ENCODE results near the gene DTX3.
"Not testable (repeated sequence)": the region's sequence is repeated elsewhere in the genome, so short reads cannot be mapped to it uniquely, and the experiment has no call there.

The DTX3 gene

DNA sequence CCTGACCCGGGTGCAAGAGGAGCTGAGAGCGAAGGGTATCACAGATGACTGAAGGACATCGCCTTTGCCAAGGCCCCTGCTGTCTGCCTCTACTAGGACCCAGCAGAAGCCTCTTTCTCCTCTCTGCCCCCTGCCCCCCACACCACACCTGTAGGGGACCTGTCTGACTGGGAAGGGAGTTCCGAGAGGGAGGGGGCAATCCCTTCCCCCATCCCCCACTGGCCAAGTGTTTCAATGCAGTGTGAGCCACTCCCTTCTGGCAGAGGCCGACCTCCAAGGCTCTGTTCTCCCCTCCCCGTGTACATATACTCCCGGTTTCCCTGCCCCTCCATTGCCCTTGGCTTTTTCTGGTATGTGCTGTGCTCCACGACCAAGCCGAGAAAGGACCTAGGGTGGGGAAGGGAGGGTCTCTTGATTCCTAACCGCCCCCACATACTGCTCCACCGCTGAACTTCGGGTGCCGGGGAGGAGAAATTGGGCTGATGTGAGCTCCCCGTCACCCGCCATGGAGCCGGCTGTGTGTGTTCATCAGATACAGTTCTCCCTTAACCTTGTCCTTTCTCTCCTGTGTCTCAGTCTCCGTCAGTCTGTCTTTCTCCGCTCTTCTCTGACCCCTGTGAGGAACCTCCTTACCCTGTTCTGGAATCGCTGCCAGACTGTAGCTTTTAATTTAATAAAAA, 4.6 kb downstream of the DTX3 start:
- DNase-seq: no peak

DNA sequence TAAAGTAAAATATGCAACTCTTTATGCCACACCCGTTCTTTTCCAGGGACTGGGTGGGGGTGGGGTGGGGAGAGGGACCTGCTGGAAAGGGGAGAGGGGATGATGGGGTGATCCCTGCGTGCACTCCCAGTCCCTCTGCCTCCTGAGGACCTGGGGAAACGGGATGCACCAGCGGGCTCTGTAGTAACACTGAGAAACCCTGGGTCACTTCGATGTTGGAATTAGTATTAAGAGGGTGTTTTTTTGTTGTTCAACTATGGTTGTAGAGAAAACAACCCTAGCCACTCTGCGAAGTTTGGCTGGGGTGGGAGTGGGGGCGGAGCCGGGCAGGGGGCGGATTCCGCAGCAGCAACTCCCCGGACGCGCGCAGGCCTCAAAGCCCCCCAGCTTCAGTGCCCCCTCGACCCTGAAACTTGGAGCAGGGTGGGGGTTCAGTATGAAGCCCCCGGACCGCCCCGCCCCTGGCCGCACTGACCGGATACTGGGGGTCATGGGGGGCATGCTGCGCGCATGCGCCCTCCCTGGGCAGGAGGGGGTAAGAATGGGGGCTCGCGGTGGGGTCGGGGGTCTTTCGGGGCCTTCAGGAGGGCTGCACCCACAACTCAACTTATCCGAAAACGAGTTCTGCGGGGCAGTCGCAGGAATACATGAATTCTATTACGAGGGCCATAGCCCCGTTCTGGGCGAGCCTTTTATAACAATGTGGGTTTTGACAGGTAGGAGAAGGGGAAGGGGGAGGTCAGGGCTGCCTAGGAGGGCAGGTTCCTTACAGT, 5.3 kb downstream of the DTX3 start:
- DNase-seq: no peak

DNA sequence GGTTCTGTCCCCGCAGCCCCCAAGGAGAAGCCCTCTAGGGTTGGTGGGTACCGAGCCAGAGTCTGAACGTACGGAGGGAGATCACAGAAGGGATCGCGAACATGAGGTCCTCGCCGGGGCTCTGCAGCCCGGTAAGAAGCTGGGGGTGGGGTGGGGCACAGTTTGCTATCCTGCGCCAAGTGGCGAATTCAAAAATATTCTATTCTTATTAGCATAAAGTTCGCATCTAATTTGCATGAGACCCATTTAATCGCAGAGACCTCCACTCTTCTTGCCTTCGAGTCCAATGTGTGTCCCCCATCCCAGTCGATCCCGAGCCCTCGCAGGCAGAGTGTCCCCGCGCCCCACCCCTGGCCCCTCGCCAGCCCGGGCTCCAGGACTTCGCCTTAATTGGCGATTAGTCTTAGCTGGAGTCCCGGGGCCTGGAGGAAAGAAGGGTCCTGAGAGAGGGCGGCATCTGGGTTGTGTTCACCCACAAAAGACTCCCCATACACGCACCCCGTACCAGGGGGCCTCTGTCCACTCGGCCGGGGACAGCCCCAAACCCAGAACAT, 6.0 kb downstream of the DTX3 start:
- DNase-seq: no peak

DNA sequence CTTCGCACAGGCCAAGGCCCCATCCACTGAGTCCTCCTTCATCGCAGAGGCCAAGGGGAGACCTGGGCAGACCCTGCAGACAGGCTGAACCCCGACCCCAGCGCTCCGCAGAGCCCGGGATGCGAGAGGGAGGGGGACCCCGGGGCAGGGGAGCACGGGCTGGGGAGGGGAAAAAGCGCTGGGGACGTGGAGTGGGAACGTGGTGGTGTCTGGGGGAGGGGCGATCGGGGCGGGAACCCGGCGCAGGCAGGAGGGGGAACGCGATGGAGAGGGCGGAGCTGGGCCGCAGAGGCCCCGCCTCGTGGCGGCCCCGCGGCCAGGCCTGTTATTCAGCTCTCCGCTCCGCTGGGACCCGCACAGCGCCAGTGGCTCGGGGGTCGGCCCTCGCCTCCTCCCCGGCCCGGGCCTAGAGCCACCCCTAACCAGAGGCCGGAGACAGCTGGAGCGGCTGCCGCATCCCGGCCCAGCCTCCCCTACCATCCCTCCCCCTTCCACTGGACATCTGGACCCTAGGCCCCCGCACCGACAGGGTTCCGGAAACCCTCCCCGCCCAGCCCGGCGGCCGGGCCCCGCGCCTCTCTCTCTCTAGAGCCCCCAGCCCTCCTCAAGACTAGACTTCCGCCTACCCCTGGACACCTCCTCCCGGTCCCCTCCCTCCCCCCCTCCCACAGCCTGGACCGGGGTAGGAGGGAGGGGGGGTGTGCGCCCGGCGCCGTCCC, 6.6 kb downstream of the DTX3 start, which contains the start of gene ARHGEF25:
Gene ARHGEF25 (plus strand): TSS at position 328 of the 719 bp plus-strand sequence. CDS start 460 bp downstream, outside the sequence.
- no peak for DNase-seq

DNA sequence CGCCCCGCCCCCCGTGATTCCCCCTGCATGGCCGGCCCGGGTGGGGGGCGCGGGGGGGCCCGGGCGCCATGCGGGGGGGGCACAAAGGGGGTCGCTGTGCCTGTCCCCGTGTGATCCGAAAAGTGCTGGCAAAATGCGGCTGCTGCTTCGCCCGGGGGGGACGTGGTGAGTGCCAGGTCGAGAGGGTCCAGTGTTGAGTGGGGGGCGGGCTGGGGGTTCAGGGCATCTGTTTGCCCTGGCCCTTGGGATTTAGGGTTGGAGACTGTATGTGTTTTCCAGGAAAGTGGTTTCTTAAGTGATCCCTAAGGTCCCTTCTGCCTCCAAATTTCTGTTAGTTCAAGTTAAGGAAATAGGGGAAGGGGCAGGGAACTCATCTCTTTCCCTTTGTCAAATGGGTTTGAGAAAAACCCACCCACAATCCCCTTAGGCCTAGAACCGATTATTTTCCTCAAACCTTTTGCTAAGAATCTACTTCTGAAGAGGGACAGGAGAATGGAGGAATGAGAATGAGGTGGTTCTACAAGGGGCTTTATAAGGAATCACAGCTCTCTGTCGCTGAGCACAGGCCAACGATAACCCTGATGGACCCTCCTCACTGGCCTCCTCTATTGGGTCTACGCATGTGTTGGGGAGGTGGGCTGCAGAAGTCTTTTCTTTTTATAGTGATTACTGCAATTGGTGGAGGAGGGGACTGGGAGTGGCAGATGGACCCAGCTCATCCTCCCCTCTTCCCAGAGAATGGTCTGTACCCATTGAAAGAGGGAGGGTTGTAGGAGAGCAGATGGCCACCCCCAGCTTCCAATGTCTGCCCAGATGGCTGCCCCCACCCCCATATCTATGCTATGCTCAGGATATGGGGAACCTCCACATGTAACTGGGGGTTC, 7.4 kb downstream of the DTX3 start:
- no peak for DNase-seq

DNA sequence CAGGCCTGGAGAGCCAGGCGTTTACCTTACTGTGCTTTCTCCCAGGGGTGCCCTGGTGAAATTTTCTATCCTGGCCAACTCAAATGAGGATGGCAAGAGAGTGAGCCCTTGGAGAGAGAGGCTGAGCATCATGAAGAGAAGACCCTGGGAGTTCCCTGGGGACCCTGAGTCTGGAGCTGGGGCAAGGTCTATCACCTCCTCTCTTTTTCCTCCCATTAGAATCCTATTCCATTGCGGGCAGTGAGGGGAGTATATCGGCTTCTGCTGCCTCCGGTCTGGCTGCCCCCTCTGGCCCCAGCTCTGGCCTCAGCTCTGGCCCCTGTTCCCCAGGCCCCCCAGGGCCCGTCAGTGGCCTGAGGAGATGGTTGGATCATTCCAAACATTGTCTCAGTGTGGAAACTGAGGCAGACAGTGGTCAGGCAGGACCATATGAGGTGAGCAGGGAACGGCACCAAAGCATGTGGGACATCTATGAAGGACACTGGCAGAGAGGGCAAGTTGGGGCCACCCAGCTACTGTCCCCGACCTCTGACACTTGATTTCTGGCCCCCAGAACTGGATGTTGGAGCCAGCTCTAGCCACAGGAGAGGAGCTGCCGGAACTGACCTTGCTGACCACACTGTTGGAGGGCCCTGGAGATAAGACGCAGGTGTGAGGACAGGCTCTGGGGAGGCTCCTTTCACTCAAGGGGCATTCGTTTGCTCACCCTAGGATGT, 8.2 kb downstream of the DTX3 start:
- no peak for DNase-seq

DNA sequence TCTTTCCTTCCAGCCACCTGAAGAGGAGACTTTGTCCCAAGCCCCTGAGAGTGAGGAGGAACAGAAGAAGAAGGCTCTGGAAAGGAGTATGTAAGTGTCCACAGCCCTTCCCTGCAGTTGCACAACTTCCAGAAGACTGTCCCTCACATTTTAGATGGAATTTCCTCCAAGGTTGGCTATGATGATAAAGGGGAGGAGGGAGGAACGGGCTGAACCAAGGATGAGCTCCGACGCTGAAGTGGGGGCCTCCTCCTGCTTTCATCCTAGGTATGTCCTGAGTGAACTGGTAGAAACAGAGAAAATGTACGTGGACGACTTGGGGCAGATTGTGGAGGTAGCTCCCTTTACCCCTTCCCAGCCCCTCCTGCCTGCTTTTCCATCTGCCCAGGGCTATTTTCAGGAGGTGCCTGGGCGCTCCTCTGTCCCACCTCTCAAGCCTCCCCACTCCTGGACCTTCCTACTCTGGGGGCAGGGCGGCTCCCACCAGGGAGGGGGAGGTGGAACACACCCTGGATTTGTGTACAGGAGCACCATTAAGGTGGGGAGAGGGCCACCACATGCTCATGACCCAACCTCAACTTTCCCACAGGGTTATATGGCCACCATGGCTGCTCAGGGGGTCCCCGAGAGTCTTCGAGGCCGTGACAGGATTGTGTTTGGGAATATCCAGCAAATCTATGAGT, 8.9 kb downstream of the DTX3 start:
- DNase-seq: no peak

DNA sequence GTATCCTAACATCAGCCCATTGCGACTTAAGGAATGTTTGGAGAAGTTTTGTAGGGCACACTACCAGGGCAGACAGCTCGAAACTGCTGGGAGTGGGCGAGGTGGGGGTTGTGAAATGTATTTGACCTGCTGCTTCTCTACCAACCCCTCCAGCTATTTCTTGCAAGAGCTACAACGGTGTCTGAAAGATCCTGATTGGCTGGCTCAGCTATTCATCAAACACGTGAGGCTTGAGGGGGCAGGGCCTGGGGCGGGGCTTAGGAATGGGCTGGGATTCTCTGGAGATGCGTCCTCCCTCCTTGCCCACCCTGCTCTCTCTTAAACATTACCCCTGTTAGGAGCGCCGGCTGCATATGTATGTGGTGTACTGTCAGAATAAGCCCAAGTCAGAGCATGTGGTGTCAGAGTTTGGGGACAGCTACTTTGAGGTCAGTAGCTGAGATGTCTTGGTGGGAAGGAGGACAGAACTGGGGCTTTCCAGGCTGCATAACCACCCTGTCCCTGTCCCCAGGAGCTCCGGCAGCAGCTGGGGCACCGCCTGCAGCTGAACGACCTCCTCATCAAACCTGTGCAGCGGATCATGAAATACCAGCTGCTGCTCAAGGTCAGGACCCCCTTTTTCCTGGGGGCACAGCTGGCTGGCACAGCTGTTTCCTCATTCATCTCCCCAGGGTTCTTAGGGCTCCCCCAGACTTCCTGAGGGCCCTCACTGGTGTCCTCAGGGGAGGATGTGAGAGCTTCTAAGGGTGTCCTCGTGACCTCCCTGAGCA, 9.7 kb downstream of the DTX3 start:
- no peak for DNase-seq

DNA sequence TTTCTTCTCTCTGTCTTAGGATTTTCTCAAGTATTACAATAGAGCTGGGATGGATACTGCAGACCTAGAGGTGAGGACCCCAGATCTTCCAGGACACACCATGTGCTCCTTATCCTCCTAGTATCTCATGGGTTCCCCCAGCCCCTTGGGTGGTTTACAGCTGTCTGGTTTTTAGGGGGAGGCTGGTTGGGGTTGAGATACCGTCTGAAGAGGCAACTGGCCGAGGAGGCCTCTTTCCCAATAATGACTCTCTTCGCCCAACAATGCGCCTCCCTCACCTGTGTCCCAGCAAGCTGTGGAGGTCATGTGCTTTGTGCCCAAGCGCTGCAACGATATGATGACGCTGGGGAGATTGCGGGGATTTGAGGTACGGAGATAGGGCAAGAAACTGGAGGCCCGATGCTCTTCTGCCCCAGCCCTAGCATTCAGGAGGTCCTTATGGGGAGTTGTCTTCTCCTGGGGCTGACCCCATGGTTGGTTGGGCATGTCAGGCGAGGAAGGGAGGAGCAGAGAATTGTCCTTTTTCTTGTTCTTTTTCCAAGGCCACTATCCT, 10.4 kb downstream of the DTX3 start:
- DNase-seq: no peak

DNA sequence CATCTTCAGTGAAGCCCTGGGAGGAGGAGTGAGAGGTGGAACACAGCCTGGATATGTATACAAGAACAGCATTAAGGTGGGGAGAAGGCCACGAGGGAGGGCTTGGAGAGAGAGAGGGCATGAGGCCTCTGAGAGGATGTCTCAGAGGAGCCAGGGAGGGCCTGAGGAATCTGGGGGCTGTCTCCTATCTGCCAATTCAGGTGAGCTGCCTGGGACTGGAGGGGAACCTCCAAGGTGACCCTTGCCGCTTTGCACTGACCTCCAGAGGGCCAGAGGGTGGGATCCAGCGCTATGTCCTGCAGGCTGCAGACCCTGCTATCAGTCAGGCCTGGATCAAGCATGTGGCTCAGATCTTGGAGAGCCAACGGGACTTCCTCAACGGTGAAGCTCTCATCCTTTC, 11.0 kb downstream of the DTX3 start:
- DNase-seq: no peak

DNA sequence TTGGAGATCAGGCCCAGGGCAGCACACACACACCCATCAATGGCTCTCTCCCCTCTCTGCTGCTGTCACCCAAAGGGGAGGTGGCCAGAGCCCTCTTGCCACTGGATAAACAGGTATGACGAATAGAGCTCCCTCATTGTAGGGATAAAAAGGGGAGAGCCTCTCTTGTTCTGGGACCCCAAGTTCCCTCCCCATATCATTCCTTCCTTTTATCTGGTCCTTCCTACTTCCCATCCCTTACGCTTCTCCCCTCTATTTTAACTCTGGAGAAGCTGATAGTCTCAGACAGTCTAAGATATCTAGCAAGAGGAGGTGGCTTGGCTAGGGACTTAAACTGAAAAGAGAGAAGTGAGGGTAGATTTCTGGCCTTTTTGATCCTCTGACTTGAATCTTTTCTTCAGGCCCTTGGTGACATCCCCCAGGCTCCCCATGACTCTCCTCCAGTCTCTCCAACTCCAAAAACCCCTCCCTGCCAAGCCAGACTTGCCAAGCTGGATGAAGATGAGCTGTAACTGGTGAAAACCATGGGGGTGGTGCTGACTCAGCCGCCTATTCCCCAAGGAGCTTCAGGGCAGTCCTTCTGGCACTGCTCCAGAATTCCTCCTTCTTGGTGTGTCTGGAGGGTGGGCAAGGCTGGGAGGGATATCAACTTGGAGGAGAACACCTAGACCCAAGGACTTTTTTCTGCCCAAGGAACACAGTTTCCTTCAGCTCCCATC, 11.9 kb downstream of the DTX3 start:
- no peak for DNase-seq

DNA sequence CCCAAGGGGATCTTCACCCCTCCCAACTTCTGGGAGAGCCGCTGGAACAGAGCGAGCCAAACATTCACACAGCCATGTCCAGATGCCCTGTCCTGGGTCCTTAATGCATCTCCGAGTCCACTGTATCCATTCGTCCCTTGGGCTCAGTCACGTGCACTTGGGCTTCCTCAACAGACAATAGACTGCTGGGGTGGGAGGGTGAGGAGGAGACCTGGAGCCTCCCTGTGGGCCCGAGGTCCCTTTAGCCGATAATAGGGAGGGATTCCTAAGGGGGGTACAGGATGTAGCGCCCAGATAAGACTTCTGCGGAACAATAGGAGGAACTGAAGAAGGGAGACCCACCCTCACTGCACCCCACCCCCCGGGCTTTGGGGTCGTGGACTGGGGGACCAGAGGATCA, 13.3 kb downstream of the DTX3 start:
- no peak for DNase-seq

DNA sequence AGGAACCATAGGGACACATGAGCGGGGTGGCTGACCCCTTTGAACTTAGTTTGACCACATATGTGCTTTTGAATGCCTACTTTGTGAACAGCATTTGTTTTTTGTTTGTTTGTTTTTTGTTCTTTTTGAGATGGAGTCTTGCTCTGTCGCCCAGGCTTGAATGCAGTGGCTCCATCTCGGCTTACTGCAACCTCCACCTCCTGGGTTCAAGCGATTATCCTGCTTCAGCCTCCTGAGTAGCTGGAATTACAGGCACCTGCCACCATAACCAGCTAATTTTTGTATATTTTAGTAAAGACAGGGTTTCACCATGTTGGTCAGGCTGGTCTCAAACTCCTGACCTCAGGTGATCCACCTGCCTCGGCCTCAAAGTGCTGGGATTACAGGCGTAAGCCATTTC, 13.8 kb downstream of the DTX3 start:
- DNase-seq: not testable (repeated sequence)

DNA sequence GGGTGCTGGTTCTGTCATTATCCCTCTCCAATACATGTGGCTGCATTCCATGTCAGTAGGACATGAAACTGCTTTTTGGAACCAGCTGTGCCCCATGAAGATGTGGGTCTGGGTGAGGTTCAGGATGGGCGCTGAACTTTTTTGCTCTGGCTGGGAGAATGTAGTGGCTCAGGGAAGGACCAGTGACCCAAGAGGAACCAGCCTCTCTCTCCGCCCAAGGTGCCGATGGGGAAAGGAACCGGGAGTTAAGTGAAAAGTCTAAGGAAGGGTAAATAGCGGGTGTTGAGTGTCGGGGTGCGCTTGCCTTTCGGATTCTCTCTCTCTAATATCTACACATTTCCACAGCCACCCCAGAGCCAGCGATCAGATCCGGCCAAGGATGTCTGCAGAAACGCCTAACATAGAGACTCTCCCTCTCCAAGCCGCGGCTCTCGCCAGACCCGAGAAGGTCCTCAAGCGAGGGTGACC, 14.4 kb downstream of the DTX3 start:
- DNase-seq: no peak

DNA sequence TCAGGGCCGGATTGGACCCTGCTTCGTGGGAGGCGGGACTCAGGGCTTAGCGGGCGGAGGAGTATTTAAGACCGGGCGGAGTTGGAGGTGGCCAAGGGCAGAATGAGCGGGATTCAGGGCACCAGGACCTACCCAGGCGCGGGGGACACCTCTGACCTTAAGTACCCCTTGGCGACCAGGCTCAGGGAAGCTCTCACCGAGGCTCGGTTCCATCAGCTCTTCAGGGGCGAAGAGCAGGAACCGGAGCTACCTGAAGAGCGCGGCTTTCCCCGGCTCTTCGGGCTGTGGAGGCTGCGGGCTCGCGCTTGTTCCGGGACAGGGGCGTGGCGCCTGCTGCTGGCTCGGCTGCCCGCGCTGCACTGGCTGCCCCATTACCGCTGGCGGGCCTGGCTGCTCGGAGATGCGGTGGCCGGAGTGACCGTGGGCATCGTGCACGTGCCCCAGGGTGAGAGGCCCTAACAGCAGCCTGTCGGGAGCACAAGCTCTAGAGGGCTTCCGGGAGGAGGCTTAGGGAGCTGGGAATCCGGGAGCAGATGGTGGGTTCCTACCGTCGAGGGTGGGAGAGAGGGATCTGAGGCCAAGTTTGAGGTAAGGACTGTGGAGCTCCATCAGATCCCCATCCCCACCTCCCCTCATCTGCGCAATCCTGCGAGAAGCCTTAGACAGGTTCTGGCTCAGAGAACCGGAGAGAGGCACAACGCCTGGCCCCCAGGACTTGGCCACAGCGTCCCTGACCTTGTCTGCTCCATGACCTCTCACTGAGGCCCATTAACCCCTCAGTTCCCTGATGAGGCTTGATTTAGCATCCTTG, 15.0 kb downstream of the DTX3 start:
- no peak for DNase-seq

DNA sequence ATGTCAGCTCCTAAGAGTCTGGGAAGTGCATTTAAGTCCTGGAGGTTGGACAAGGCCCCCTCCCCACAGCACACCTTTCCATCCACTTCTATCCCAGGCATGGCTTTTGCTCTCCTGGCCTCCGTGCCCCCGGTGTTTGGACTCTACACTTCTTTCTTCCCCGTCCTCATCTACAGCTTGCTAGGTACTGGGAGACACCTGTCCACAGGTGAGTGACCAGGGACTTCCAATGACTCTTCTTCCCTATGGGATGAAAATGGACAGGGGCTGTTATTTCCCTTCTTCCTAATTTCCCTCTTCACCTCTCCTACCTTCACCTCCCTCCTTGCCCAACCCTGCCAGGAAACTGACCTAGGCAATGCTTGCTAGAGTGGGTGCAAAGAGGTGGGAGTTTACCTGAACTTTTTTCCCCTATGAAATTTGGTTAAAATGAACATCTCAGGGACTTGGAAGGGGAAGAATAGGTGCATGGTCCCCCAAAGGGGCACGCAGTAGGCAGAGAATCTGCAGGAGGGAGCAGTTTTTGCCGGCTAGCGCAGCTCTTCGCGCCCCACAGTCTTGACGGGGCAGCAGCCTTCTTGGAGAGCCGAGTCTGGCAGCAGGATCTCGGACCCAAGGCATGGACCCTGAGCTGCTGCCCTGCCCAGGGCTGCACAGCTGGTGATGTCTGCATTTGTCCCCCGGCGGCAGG, 15.8 kb downstream of the DTX3 start:
- no peak for DNase-seq

DNA sequence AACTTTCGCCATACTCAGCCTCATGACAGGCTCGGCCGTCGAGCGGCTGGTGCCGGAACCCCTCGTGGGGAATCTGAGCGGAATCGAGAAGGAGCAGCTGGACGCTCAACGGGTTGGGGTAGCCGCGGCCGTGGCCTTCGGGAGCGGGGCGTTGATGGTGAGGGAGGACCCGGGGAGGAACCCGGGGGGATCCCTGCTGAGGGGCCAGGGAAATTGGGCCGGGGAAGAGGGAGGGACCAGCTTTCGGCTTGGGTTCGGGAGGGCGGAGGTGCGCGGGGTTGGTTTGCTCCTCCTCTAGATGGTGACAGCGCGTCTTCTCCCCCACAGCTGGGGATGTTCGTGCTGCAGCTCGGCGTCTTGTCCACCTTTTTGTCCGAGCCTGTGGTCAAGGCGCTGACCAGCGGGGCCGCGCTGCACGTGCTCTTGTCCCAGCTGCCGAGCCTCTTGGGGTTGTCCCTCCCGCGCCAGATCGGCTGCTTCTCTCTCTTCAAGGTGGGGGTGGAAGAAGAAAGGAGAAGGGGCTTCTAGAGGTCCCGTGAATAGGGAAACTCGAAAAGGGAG, 16.4 kb downstream of the DTX3 start:
- DNase-seq: no peak
